CD4-positive, alpha-beta T cell treated with Interleukin-17A for 4 hours (primary cell): Measurements from ENCODE around the gene ITGA1.

Experiments
- DNase-seq: peaks from one replicate; pipeline ENCODE4 v3.0.0-alpha.2; 2020; ENCODE audit warnings: mixed read lengths

Gene ITGA1

GRCh38 chr5:52875827-52876226 is 88.1 kb downstream of the ITGA1 start:
- no peak for DNase-seq

- no peak for DNase-seq
Measured at GRCh38 chr5:52876456-52876855, 88.7 kb downstream of the ITGA1 start.

- no peak for DNase-seq
Measured at GRCh38 chr5:52878656-52879055, 90.9 kb downstream of the ITGA1 start.

- DNase-seq = no peak
Measured at GRCh38 chr5:52880541-52880940, 92.8 kb downstream of the ITGA1 start.

- no peak for DNase-seq
Measured at GRCh38 chr5:52881468-52881867, 93.8 kb downstream of the ITGA1 start.

GRCh38 chr5:52883110-52883509 is 95.4 kb downstream of the ITGA1 start:
- no peak for DNase-seq

GRCh38 chr5:52884453-52884852 is 96.7 kb downstream of the ITGA1 start:
- DNase-seq = no peak

GRCh38 chr5:52885614-52886013 is 97.9 kb downstream of the ITGA1 start:
- no peak for DNase-seq

- DNase-seq = no peak
Measured at GRCh38 chr5:52886206-52886605, 98.5 kb downstream of the ITGA1 start.

- DNase-seq = no peak
Measured at GRCh38 chr5:52887066-52887465, 99.3 kb downstream of the ITGA1 start.

GRCh38 chr5:52888363-52888762 is 100.6 kb downstream of the ITGA1 start:
- DNase-seq = no peak

- DNase-seq = no peak
Measured at GRCh38 chr5:52892242-52892878, 104.6 kb downstream of the ITGA1 start.

- DNase-seq = no peak
Measured at GRCh38 chr5:52893105-52893504, 105.4 kb downstream of the ITGA1 start.

- no peak for DNase-seq
Measured at GRCh38 chr5:52893863-52894262, 106.1 kb downstream of the ITGA1 start.

- no peak for DNase-seq
Measured at GRCh38 chr5:52894451-52894850, 106.7 kb downstream of the ITGA1 start.

GRCh38 chr5:52895075-52895474 is 107.4 kb downstream of the ITGA1 start:
- DNase-seq = no peak

GRCh38 chr5:52895572-52896413 is 108.1 kb downstream of the ITGA1 start:
- DNase-seq = no peak

GRCh38 chr5:52896534-52897237 is 109.0 kb downstream of the ITGA1 start:
- DNase-seq = no peak

GRCh38 chr5:52897238-52897614 is 109.5 kb downstream of the ITGA1 start:
- DNase-seq = no peak

- no peak for DNase-seq
Measured at GRCh38 chr5:52898961-52899680, 111.4 kb downstream of the ITGA1 start.

GRCh38 chr5:52903142-52903541 is 115.4 kb downstream of the ITGA1 start:
- no peak for DNase-seq

- DNase-seq = no peak
Measured at GRCh38 chr5:52906343-52906742, 118.6 kb downstream of the ITGA1 start.

GRCh38 chr5:52906845-52907244 is 119.1 kb downstream of the ITGA1 start:
- no peak for DNase-seq
